D341Med (cell line): ENCODE results near the gene OSBPL5.
A peak's percentile ranks its signal among the peaks of the same experiment; 100 is the strongest.
"Not testable (repeated sequence)": the region's sequence is repeated elsewhere in the genome, so short reads cannot be mapped to it uniquely, and the experiment has no call there.

ENCODE experiments used
- DNase-seq: peaks from one replicate; pipeline ENCODE4 v3.0.0; 2012; ENCODE audit warnings: low spot score

Gene OSBPL5

GRCh38 chr11:3080733-3081385, 84.3 kb downstream of the OSBPL5 start:
- DNase-seq: no peak

- DNase-seq: no peak
These were observed 85.0 kb downstream of the OSBPL5 start for GRCh38 chr11:3080104-3080503.

GRCh38 chr11:3077846-3078440, 87.2 kb downstream of the OSBPL5 start:
- no peak for DNase-seq

- no peak for DNase-seq
These were observed 87.8 kb downstream of the OSBPL5 start for GRCh38 chr11:3077189-3077836.

GRCh38 chr11:3074912-3075589, 90.1 kb downstream of the OSBPL5 start:
- DNase-seq: no peak

GRCh38 chr11:3073029-3073435, 92.1 kb downstream of the OSBPL5 start:
- no peak for DNase-seq

- DNase-seq: no peak
These were observed 95.7 kb downstream of the OSBPL5 start for GRCh38 chr11:3069425-3069824.

GRCh38 chr11:3066308-3066707, 98.8 kb downstream of the OSBPL5 start:
- not testable (repeated sequence) for DNase-seq

- not testable (repeated sequence) for DNase-seq
These were observed 100.4 kb downstream of the OSBPL5 start for GRCh38 chr11:3064709-3065108.

GRCh38 chr11:3063876-3064275, 101.2 kb downstream of the OSBPL5 start:
- not testable (repeated sequence) for DNase-seq

- DNase-seq: not testable (repeated sequence)
These were observed 101.7 kb downstream of the OSBPL5 start for GRCh38 chr11:3063432-3063831.

GRCh38 chr11:3060436-3061025, 104.6 kb downstream of the OSBPL5 start:
- no peak for DNase-seq

GRCh38 chr11:3058753-3059664, 106.1 kb downstream of the OSBPL5 start:
- DNase-seq: peak; percentile 26

GRCh38 chr11:3057069-3057963, 107.8 kb downstream of the OSBPL5 start, which contains the start of gene CARS1:
CARS1 (minus strand) TSS chr11:3057423; CDS start chr11:3057367, 56 bp downstream.
- peak; percentile 97 for DNase-seq

GRCh38 chr11:3056296-3057068, 108.6 kb downstream of the OSBPL5 start:
- DNase-seq: no peak

GRCh38 chr11:3055891-3056290, 109.2 kb downstream of the OSBPL5 start:
- no peak for DNase-seq

- DNase-seq: no peak
These were observed 112.5 kb downstream of the OSBPL5 start for GRCh38 chr11:3052567-3052966.

- no peak for DNase-seq
These were observed 113.0 kb downstream of the OSBPL5 start for GRCh38 chr11:3052109-3052479.
